Mesendoderm (in vitro differentiated cells): ENCODE results near the gene STAT5B.
"Not testable (repeated sequence)": the region's sequence is repeated elsewhere in the genome, so short reads cannot be mapped to it uniquely, and the experiment has no call there.

Experiments
- DNase-seq: peaks from one replicate; pipeline ENCODE4 v3.0.0; 2013
- H2AK5ac ChIP-seq: 2 replicates; pipeline ENCODE4 v1.6.1; 2013; ENCODE audit warnings: low read length, inconsistent platforms
- H2BK120ac ChIP-seq: 2 replicates; pipeline ENCODE4 v1.6.1; 2013; ENCODE audit warnings: low read depth, mild to moderate bottlenecking, low read length, moderate library complexity, mixed read lengths
- H2BK15ac ChIP-seq: replicated peaks from 2 replicates; pipeline ENCODE4 v1.6.1; 2013; ENCODE audit warnings: low read depth, mild to moderate bottlenecking, moderate library complexity
- H2BK5ac ChIP-seq: 2 replicates; pipeline ENCODE4 v1.6.1; 2013; ENCODE audit warnings: low read length, inconsistent platforms
- H3K18ac ChIP-seq: 2 replicates; pipeline ENCODE4 v1.6.1; 2013; ENCODE audit warnings: mild to moderate bottlenecking, low read length, mixed read lengths
- H3K23ac ChIP-seq: one replicate; pipeline ENCODE4 v1.6.1; 2013; ENCODE audit warnings: low read length
- H3K27ac ChIP-seq: 2 replicates; pipeline ENCODE4 v1.5.1; 2013; ENCODE audit warnings: low read depth, mild to moderate bottlenecking, inconsistent platforms, low read length, moderate library complexity
- H3K27me3 ChIP-seq: 2 replicates; pipeline ENCODE4 v1.6.1; 2013; ENCODE audit warnings: low read length, control low read depth, mild to moderate bottlenecking, inconsistent platforms; ENCODE audit not compliant: insufficient read depth, poor library complexity
- H3K36me3 ChIP-seq: 2 replicates; pipeline ENCODE4 v1.6.1; 2013; ENCODE audit warnings: low read length, inconsistent platforms; ENCODE audit not compliant: control insufficient read depth, insufficient read depth
- H3K4ac ChIP-seq: one replicate; pipeline ENCODE4 v1.6.1; 2013; ENCODE audit warnings: low read depth, mild to moderate bottlenecking, low read length, moderate library complexity
- H3K4me1 ChIP-seq: 2 replicates; pipeline ENCODE4 v1.6.1; 2013; ENCODE audit warnings: low read depth, low read length, inconsistent platforms; ENCODE audit not compliant: control insufficient read depth
- H3K4me2 ChIP-seq: 2 replicates; pipeline ENCODE4 v1.6.1; 2013; ENCODE audit warnings: low read length
- H3K4me3 ChIP-seq: 2 replicates; pipeline ENCODE4 v1.5.1; 2013; ENCODE audit warnings: mild to moderate bottlenecking, low read length
- H3K56ac ChIP-seq: one replicate; pipeline ENCODE4 v1.6.1; 2013; ENCODE audit warnings: low read length
- H3K79me1 ChIP-seq: 2 replicates; pipeline ENCODE4 v1.6.1; 2013; ENCODE audit warnings: low read length, inconsistent platforms
- H3K79me2 ChIP-seq: 2 replicates; pipeline ENCODE4 v1.6.1; 2013; ENCODE audit warnings: mild to moderate bottlenecking, low read length; ENCODE audit not compliant: control insufficient read depth, insufficient read depth
- H3K9ac ChIP-seq: 2 replicates; pipeline ENCODE4 v1.6.1; 2013; ENCODE audit warnings: low read length, inconsistent platforms
- H4K5ac ChIP-seq: one replicate; pipeline ENCODE4 v1.6.1; 2013; ENCODE audit warnings: low read length
- H4K8ac ChIP-seq: one replicate; pipeline ENCODE4 v1.6.1; 2013; ENCODE audit warnings: low read depth, mild to moderate bottlenecking, control low read depth, low read length, moderate library complexity
- WGBS: extraction: QIAGEN DNeasy Blood & Tissue Kit; methylation state at CpG from one replicate; pipeline ENCODE4 v1.1.7; 2013; ENCODE audit warnings: low lambda C conversion rate, missing lambda C conversion rate; ENCODE audit not compliant: insufficient coverage; ENCODE audit errors: extremely low coverage; 5-methylcytosine and 5-hydroxymethylcytosine counted together

STAT5B gene

GRCh38 chr17:42227849-42228700, 48.1 kb downstream of the STAT5B start:
- no CpG with 5 or more reads among the region's 11 CpGs for WGBS

GRCh38 chr17:42225646-42226045, 50.5 kb downstream of the STAT5B start:
- peaks cover 2% of the 10 kb centered on the region for H3K36me3 ChIP-seq
- H2BK15ac ChIP-seq: no peak overlapping the region
- H2BK120ac ChIP-seq: no peak overlapping the region
- H3K4me1 ChIP-seq: no peaks in the 10 kb centered on the region
- no peak overlapping the region for H3K27ac ChIP-seq
- H3K79me2 ChIP-seq: no peaks in the 10 kb centered on the region
- H3K79me1 ChIP-seq: peaks cover 2% of the 10 kb centered on the region
- H3K4ac ChIP-seq: no peak overlapping the region
- H3K27me3 ChIP-seq: no peaks in the 10 kb centered on the region
- H2BK5ac ChIP-seq: no peak overlapping the region
- no peak overlapping the region for H3K18ac ChIP-seq
- H4K8ac ChIP-seq: no peak overlapping the region
- H3K9ac ChIP-seq: no peak overlapping the region
- H3K4me3 ChIP-seq: no peak overlapping the region
- no peak overlapping the region for H4K5ac ChIP-seq
- DNase-seq: no peak
- no peak overlapping the region for H3K4me2 ChIP-seq
- no CpG with 5 or more reads among the region's 5 CpGs for WGBS
- H2AK5ac ChIP-seq: no peak overlapping the region
- H3K56ac ChIP-seq: no peak overlapping the region
- no peak overlapping the region for H3K23ac ChIP-seq

More at GRCh38 chr17:42227849-42228700, 48.1 kb downstream of the STAT5B start:
- Histone ChIP-seq H2BK15ac (no peak overlapping the region), H3K56ac (no peak overlapping the region), H3K4me2 (no peak overlapping the region), H2BK5ac (no peak overlapping the region), H3K4me3 (no peak overlapping the region), H3K36me3 (peaks cover under 1% of the 10 kb centered on the region), H4K5ac (no peak overlapping the region), H2AK5ac (no peak overlapping the region), H3K27ac (no peak overlapping the region), H3K9ac (no peak overlapping the region), H3K23ac (no peak overlapping the region), H4K8ac (no peak overlapping the region), H3K4me1 (no peaks in the 10 kb centered on the region), H3K27me3 (no peaks in the 10 kb centered on the region), H2BK120ac (no peak overlapping the region), H3K4ac (no peak overlapping the region), H3K79me1 (peaks cover 2% of the 10 kb centered on the region), H3K18ac (no peak overlapping the region), H3K79me2 (no peaks in the 10 kb centered on the region)
- DNase-seq: no peak

- Histone ChIP-seq H3K36me3 (peaks cover 2% of the 10 kb centered on the region), H3K4me1 (no peaks in the 10 kb centered on the region)
- WGBS: no CpG with 5 or more reads among the region's 6 CpGs
Observed at GRCh38 chr17:42224651-42225050, 51.5 kb downstream of the STAT5B start.

GRCh38 chr17:42221886-42222745, 54.1 kb downstream of the STAT5B start:
- H2BK5ac ChIP-seq: no peak overlapping the region
- H3K27ac ChIP-seq: no peak overlapping the region
- H3K79me2 ChIP-seq: no peaks in the 10 kb centered on the region
- no peak overlapping the region for H3K4ac ChIP-seq
- H3K79me1 ChIP-seq: no peaks in the 10 kb centered on the region
- WGBS: no CpG with 5 or more reads among the region's 3 CpGs
- H3K23ac ChIP-seq: no peak overlapping the region
- no peak overlapping the region for H4K8ac ChIP-seq
- no peaks in the 10 kb centered on the region for H3K27me3 ChIP-seq
- H3K4me3 ChIP-seq: no peak overlapping the region
- H3K36me3 ChIP-seq: peaks cover 3% of the 10 kb centered on the region
- no peak overlapping the region for H3K18ac ChIP-seq
- H4K5ac ChIP-seq: no peak overlapping the region
- no peak overlapping the region for H2BK15ac ChIP-seq
- H3K56ac ChIP-seq: no peak overlapping the region
- peak; percentile 73 for DNase-seq
- no peak overlapping the region for H2BK120ac ChIP-seq
- H3K4me2 ChIP-seq: no peak overlapping the region
- no peaks in the 10 kb centered on the region for H3K4me1 ChIP-seq
- H3K9ac ChIP-seq: no peak overlapping the region
- H2AK5ac ChIP-seq: no peak overlapping the region

More at GRCh38 chr17:42224651-42225050, 51.5 kb downstream of the STAT5B start:
- H3K9ac ChIP-seq: no peak overlapping the region
- no peak overlapping the region for H2BK15ac ChIP-seq
- no peak overlapping the region for H2BK5ac ChIP-seq
- H3K56ac ChIP-seq: no peak overlapping the region
- no peak overlapping the region for H4K8ac ChIP-seq
- H3K23ac ChIP-seq: no peak overlapping the region
- no peak overlapping the region for H3K27ac ChIP-seq
- no peak overlapping the region for H3K4me2 ChIP-seq
- H3K4me3 ChIP-seq: no peak overlapping the region
- no peaks in the 10 kb centered on the region for H3K79me2 ChIP-seq
- no peak overlapping the region for H2BK120ac ChIP-seq
- no peak overlapping the region for H3K18ac ChIP-seq
- H2AK5ac ChIP-seq: no peak overlapping the region
- H3K79me1 ChIP-seq: no peaks in the 10 kb centered on the region
- H3K4ac ChIP-seq: no peak overlapping the region
- DNase-seq: no peak
- H4K5ac ChIP-seq: no peak overlapping the region
- H3K27me3 ChIP-seq: no peaks in the 10 kb centered on the region

GRCh38 chr17:42219280-42219679, 56.9 kb downstream of the STAT5B start:
- not testable (repeated sequence) for H3K36me3 ChIP-seq, H3K23ac ChIP-seq, H2BK5ac ChIP-seq

More at GRCh38 chr17:42219280-42219679, 56.9 kb downstream of the STAT5B start:
- not testable (repeated sequence) for H3K4me2 ChIP-seq, H2BK120ac ChIP-seq, DNase-seq, H2BK15ac ChIP-seq, H3K4ac ChIP-seq, H3K79me2 ChIP-seq, H4K8ac ChIP-seq, H3K56ac ChIP-seq, H3K4me3 ChIP-seq, H3K4me1 ChIP-seq, H3K79me1 ChIP-seq, H3K9ac ChIP-seq, H4K5ac ChIP-seq, H3K18ac ChIP-seq, H3K27ac ChIP-seq, H3K27me3 ChIP-seq, H2AK5ac ChIP-seq
- WGBS: no CpG with 5 or more reads among the region's 17 CpGs
